IPS-11a (cell line): ENCODE results near the gene EMILIN1.
"Not testable (repeated sequence)": the region's sequence is repeated elsewhere in the genome, so short reads cannot be mapped to it uniquely, and the experiment has no call there.

ENCODE experiments used
- H3K4me3 ChIP-seq: one replicate; pipeline ENCODE4 v1.5.1; 2013; ENCODE audit warnings: low read depth, low read length, control low read depth

Gene EMILIN1

DNA sequence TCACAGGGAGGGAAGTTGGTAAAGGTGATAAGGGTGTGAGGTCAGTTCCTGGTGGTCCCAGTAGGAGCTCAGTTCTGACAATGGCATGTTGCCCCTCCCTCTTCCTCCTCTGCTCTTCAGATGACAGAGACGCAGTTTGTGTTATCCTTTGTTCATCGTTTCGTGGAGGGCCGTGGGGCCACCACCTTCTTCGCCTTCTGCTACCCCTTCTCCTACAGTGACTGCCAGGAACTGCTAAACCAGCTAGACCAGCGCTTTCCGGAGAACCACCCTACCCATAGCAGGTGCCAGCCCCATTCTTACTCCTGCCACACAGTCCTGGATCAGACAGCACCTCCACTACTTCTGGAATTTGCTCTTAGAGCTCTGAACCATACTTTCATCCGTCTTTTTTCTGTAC lies 24.6 kb upstream of the EMILIN1 start:
- no peak overlapping the region for H3K4me3 ChIP-seq

DNA sequence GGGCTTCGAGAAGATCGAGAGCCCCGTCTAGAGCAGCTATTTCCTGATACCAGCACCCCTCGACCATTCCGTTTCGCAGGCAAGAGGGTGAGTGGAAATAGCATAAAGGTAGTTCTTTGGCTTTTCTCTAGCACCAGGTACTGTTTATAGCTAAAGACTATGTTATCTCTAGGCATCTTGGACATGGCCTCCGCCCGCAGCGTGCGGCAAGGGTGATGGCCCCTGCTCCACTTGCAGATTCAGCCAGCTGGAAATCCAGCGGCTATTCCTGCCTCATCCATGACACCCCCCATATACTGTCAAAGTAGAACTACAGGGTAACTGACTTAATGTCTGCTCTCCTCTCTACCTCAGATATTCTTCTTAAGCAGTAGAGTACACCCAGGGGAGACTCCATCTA lies 23.7 kb upstream of the EMILIN1 start:
- no peak overlapping the region for H3K4me3 ChIP-seq

DNA sequence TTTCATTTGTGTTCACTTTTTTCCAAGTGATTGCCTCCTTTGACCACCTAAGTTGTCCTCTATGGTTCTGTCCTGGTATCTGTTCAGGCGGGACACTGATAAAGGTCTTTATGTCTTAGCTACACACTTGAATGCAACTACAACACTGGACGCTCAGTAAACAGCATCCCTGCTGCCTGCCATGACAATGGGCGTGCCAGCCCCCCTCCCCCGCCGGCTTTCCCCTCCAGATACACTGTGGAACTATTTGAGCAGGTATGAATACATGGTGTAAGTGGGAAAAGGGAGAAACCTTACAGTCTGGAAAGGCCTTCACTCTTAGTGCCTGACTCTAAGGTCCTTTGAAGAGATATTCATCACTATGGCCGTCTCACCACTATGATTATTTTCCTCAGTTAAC lies 21.2 kb upstream of the EMILIN1 start:
- no peak overlapping the region for H3K4me3 ChIP-seq

DNA sequence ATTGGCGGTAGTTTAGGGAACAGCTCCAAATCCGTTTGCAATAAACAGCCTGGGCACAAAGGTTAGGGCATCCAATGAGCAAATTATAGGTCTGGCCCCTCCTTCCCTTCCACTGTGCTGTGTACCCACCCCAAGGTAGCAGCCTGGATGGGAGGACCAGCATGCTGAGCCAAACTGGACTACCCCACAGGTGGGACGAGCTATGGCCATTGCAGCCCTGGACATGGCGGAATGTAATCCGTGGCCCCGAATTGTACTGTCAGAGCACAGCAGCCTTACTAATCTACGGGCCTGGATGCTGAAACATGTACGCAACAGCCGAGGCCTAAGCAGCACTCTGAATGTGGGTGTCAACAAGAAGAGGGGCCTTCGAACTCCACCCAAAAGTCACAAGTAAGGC lies 20.2 kb upstream of the EMILIN1 start:
- no peak overlapping the region for H3K4me3 ChIP-seq

DNA sequence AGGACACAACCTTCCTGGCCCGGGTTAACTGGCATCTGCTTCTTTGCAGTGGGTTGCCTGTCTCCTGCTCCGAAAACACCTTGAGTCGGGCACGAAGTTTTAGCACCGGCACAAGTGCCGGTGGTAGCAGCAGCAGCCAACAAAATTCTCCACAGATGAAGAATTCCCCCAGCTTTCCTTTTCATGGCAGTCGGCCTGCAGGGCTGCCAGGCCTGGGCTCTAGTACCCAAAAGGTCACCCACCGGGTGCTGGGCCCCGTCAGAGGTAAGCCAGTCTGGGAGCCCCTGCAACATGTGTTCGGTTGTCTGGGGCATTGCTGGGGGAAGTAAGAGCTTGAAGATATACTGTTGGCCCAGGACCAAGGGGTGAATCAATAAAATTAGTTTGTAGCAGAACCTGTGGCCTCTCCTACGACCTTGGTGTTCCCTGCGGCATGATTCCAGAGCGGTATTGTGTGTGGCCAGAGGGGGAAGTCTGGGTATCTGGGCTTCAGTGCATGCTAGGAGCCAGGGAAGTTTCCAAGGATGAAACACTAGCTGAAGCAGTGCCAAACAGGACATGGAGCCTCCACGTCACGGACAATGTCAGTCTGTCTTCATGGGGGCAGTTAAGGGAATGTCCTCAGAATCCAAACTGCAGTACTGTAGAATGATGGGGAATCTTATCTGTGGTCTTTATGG lies 19.1 kb upstream of the EMILIN1 start:
- H3K4me3 ChIP-seq, result no peak overlapping the region

DNA sequence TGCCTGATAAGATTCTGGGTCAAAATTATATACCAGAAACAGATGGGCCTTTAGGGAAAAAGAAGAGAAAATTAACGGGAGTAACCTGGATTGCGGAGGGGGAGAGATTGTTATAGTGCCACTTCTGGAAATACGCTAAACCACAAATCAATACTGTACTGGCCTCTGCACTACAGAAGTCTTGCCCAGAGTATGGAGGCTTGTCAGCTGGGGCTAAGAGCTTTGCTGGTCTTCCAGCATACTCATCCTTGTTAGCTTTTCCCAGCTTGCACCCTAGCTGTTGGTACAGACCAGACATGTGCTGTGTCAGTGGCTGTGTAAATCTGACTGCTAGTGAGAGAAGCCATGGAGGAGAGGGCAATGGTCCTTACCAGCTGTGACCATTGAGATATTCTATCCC lies 18.1 kb upstream of the EMILIN1 start:
- H3K4me3 ChIP-seq, result no peak overlapping the region

DNA sequence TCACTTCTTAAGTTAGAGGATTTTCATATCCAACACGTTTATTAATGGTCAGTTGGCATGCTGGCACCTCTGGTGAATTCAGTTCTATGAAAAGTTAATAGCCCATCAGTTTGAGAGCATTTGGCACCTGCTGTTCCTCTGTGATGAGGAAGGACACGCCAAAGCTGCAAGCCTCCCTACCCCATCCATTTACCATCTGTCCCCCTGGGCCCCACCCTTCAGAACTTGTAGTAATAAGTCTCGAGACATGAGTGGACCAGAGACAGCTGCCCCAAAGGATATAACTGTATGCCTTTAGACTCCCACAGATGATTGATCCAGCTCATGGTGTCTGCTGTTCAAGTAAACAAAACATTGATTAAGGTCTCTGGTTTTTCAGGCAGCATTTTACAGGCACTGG lies 13.3 kb upstream of the EMILIN1 start:
- H3K4me3 ChIP-seq, result no peak overlapping the region

DNA sequence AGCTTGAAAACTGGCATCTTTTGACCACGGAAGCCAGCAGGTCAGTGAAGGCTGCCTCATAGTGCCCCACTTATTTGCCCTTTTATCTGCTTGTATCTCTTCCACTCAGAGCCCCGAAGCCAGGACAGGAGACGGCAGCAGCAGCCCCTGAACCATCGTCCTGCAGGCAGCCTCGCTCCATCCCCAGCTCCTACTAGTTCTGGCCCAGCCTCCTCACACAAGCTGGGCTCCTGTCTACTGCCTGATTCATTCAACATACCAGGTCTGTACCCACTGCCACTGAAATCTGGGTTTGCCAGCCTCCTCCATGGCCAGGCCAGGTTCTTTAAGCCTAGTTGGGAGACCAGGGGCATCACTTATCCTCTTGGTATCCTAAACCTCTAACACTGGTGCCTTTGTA lies 11.0 kb upstream of the EMILIN1 start:
- no peak overlapping the region for H3K4me3 ChIP-seq

DNA sequence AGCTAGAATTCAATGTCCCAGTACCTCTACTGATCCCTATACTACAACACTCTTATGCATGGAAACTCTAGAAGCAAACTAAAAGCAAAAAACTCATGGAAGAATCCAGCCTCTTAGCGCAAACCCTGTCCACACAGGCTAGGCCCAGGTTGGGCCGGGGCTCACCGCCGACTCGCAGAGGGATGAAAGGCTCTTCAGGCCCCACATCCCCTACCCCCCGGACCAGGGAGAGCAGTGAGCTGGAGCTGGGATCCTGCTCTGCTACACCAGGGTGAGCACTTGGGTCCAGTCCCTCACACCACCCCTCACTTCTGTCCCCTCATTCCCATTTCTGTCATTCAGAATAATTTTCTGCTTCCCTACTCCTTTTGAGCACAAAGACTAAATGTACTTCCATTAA lies 9.0 kb upstream of the EMILIN1 start:
- no peak overlapping the region for H3K4me3 ChIP-seq

DNA sequence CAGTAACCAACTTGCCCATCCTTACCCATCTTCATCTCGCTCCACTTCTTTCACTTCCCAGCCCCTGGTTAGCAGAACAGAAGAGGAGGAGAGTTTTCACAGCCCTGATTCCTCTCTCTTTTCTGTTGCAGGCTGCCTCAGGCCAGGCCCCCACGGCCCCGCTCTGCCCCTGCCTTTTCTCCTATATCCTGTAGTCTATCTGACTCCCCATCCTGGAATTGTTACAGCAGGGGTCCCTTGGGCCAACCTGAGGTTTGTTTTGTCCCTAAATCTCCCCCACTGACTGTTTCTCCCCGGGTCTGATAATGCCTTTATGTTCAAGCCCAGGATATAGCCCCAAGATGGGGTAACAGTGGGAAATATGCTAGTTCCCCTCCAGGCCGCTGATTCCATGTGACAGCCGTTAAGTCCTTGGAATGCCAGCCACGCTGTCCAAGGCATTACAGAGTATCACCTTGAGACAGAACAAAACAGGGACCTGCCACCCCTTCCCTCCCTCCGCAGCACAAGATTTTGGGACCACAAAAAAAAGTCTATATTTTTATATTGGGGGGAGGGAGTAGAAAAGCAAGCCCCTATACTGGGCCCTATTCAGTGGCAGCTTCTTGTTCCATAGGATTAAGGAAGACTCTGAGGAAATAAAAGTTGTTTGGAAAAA lies 8.3 kb upstream of the EMILIN1 start:
- H3K4me3 ChIP-seq, result no peak overlapping the region

DNA sequence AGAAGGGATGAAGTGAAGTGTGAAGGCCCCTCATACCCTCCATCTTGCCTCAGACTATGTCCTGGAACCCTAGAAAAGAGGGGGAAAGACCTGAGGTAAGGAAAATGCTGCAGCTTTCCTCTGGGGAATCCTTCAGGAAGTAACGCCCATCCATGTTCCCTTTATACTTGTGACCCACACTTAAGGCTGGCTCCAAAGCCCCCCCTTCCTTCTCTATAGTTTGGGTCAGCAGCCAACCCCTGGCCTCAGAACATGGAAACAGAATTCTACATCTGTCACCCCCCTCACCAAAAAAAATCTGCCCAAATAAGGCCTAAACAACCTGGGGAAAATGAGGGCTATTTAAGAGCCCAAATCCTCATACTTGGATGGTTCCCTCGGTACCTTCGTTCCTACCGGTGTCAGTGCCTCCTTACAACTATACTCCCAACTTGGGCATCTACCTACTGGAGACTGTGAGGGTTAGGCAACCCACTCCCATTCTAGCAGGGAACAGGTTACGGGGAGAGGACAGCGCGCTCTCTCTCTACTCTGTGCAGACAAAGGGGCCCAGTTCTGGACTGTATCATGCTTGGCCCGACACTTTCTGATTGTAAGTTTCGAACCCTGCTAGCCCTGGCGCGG lies 7.7 kb upstream of the EMILIN1 start:
- H3K4me3 ChIP-seq, result peak overlapping the region; percentile 55

DNA sequence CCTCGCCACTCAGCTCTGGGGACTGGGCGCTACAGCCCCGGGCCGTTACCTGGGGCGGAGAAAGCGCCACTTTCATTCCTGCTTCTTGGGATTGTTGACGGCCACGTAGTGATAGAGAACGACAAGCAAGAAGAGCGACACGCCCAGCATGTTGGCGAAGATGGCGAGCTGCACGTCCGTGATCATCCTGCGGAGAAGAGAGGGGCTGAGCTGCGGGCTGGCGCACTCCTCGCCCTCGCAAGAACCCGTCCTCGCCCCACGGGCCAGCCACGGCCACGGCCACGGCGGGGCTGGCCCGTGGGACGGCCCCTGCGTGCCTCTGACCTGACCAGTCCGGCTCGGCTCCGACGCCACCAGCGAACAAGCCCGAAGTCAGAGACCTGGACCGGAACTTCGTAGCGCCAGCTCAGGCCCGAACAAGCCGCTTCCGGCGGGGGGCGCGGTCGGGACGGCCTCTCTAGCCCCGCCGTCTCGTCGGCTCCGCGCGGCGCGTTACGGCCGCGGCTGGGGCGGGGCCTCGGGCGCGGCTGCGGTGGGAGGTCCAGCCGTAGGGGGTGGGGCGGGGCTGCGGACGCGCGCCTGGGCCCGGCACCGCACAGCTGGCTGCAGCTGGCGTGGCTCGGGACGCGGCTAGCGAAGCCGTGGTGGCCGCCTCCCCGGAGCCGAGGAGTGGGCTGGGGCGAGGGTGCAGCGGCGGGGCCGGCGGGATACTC lies 7.0 kb upstream of the EMILIN1 start, which contains the start of gene OST4:
OST4 (minus strand) TSS at position 378 of the 713 bp plus-strand sequence.
- H3K4me3 ChIP-seq, result peak within 1 kb of the TSS; percentile 55

DNA sequence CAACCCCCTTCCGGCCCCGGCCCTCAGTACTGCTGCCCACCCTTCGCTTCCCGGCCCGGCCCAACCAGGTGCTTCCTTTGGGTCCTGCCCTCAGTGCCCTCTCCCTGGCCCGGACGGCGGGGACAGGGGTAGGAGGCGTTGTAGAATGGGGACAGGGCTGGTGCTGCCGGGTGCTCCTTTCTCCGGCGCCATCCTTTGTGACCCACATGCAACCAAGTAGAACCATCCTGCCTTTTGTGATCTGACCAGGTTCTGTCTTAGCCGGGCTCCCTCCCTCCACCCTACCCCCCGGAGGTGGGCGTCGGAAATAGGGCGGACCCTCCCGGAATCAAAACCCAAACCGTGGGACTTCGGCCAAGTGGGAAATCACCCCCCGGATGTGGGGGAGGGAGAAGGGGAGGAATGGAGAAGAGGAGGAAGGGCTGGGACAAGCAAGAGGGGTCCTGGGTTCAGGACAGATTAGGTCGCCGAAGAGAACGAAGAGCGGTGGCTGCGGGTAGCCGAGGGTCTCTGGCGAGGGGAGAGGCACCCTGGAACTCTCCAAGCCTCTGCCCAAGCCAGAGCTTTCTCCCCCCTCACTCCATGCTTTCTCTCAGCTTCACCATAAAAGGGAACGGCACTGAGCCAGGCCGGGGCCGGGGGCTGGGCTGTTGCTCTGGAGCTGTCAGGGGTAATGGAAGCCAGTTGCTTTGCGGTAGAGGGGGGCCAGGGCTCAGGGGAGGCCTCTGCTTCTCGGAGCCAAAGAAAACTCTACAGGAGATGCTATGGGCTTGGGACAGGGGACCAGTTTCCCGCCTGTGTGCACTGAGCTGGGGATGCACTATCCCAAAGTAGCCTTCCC lies 6.2 kb upstream of the EMILIN1 start:
- H3K4me3 ChIP-seq, result peak overlapping the region; percentile 55

DNA sequence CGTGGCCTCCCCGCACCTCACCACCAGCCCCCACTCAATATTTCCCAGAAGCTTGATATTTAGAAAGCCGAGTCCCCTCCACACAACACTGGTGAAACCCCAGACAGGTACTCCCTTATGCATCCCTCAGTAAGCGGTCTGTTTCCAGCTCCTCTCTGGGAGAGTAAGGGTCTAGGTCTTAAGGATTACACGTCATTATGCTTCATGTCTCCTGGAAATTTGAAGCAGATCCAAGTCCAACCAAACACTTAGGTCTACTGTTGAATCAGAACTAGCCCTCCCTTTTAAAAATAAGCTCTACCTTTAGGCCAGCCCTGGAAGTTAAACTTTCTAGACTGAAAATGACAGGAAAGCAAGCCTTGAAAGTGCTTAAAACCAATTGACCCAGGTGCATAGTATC lies 5.5 kb upstream of the EMILIN1 start:
- no peak overlapping the region for H3K4me3 ChIP-seq

DNA sequence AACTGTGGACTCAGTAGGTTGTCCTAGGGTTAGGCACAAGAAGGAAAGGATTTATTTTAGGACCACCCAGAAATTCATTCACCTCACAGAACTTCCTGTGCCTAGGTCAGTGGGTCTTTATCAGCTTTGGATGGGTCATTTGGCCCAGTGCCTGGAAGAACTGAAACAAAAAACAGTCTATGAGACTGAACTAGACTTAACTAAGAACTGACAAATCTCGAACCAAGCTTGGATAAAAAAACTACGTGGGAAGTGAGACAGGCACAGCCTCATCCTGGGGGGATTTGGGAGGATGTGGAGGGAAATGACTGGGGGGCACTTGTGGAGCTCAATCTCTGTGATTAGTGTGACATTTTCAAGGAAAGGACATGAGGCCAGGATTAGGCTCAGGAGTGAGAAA lies 4.6 kb upstream of the EMILIN1 start:
- no peak overlapping the region for H3K4me3 ChIP-seq

DNA sequence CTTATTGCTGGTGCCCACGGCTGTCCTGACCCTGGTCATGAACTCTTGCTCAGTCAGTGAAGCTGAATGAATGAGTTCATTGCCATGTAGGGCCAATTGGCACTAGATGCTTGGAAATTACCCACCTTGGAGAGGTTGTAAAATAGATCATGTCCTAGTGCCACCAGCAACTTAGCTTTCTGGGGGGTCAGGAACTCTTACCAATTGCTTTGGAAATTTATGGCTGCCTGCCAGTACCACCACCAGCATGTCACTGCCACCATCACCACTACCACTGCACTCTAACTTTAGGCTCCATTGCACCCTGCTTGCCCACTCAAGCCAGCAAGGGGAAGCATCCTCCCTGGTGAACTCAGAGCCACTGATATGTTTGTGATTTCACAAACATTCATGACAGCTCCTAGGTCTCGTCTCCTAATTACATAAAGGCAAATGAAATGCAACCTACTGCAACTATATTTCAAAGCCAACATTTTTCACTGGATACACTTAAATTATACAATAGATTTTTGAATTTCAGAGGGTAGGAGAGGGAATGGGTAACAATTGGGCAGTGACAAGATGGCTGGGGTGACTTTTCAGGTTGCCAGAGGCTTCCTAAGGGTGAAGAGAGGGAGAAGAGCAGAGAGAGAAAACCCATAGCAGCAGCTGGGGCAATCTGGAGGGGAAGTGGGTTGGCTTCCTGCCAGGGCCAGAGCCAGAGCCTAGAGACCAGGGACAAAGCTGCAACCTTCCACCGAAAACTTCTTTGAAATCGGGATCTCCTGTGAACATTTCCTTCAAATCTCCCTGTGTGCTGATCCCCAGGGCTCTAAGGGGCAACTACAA lies 3.5 kb upstream of the EMILIN1 start:
- H3K4me3 ChIP-seq, result no peak overlapping the region

DNA sequence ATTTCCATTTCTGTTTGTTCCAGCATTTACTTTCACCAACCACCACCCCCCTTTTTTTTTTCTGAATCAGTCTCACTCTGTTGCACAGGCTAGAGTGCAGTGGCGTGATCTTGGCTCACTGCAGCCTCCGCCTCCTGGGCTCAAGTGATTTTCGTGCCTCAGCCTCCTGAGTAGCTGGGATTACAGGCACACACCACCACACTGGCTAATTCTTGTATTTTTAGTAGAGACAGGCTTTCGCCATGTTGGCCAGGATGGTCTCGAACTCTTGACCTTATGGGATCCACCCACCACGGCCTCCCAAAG lies 2.9 kb upstream of the EMILIN1 start:
- not testable (repeated sequence) for H3K4me3 ChIP-seq

DNA sequence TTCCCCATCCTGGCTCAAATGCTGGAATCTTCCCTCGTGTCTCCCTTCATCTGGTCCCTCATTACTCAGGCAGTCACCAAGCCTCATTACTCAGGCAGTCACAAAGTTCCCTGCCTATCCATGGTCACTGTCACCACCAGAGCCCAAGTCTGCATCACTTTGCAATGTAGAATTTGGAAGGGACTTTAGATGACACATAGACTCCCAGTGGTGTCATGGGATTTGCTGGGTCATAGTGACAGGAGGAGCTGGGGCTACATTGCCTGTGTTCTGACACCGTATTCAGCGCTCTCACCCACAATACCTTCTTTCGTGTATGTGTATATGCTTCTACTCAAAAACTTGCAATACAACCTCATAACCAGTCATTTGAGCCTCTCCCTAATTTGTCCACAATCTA lies 2.1 kb upstream of the EMILIN1 start:
- no peak overlapping the region for H3K4me3 ChIP-seq

DNA sequence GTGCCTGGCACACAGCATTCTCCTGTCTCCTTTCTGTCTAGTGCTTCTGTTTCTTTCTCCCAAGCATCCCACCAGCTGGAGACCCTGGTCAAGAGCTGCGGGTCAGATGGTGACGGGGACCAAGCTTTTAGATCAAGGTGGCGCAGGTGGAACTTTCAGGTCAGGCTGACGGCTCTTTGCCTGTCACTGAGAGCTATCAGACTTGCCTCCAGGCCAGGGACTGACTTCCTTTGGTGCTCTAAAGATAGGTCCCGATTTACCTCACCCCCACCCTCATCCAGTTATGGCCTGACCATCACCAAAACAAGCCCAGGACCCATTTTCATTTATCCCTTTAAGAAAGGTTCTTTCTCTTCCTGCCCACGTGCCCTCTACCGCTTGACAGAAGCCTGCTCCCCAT lies 1.2 kb upstream of the EMILIN1 start:
- no peak overlapping the region for H3K4me3 ChIP-seq
